Left kidney (tissue), 2 donors: Measurements from ENCODE around the gene NUP93. TPM values are rescaled to one million over a fixed set of nuclear protein-coding genes. Genes with fewer than 3 reads are reported as not detected.

Source experiments
- DNase-seq: peaks from one replicate; pipeline ENCODE4 v3.0.0-alpha.2; 2013
- polyA plus RNA-seq: library from polyadenylated mRNA; unstranded; fragments of 120-200 nt; gene quantifications from one replicate; pipeline ENCODE4 v1.2.1, GENCODE V29; 2013; ENCODE audit not compliant: insufficient read length

Gene NUP93
- polyA plus RNA-seq, 1 donor, result 101 TPM

GRCh38 chr16:56815721-56816120 lies 85.8 kb downstream of the NUP93 start:
- no peak for DNase-seq

GRCh38 chr16:56817056-56817455 lies 87.1 kb downstream of the NUP93 start:
- DNase-seq, result no peak

DNA sequence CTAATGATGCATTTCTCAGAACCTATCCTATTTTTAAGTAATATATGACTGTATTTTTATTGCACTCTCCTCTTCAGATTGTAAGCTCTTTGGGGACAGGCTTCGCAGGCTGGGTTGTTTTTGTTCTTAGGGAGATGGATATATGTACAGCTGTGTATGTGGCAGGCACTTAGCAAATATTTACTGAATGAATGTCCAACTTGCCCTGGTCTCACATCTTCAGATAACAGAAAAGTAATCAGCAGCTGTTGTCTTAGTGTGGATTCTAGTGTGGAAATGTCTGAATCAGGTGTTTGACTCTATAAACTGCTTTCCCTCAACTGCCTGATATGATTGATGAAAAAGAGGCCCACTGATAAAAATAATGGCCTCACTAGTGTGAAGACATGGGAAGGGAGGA lies 88.0 kb downstream of the NUP93 start:
- DNase-seq, result no peak

GRCh38 chr16:56823081-56823733 lies 93.3 kb downstream of the NUP93 start:
- no peak for DNase-seq

GRCh38 chr16:56824331-56824730 lies 94.4 kb downstream of the NUP93 start:
- no peak for DNase-seq

DNA sequence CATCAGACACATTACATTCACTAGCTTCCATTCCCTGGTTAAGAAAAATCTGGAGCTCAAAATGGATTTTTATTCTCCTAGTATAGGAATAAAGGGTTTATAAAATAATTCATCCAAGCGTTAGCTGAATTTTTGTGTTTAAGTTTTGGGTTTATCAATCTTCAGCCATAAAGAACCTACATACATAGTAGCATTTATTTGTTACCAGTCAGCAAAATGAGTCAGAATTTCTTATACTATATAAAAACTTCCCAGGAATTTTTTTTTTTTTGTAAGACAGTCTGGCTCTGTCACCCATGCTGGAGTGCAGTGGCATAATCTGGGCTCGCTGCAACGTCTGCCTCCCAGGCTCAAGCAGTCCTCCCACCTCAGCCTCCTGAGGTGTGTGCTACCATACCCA lies 94.9 kb downstream of the NUP93 start:
- DNase-seq, result no peak

- DNase-seq, result no peak
These were observed 95.9 kb downstream of the NUP93 start for GRCh38 chr16:56825826-56826225.

GRCh38 chr16:56828647-56829046 lies 98.7 kb downstream of the NUP93 start:
- DNase-seq, result no peak

GRCh38 chr16:56830669-56831068 lies 100.7 kb downstream of the NUP93 start:
- no peak for DNase-seq

- DNase-seq, result no peak
These were observed 102.8 kb downstream of the NUP93 start for GRCh38 chr16:56832768-56833167.

GRCh38 chr16:56833243-56833970 lies 103.5 kb downstream of the NUP93 start:
- DNase-seq, result no peak

- no peak for DNase-seq
These were observed 105.4 kb downstream of the NUP93 start for GRCh38 chr16:56835320-56835719.

DNA sequence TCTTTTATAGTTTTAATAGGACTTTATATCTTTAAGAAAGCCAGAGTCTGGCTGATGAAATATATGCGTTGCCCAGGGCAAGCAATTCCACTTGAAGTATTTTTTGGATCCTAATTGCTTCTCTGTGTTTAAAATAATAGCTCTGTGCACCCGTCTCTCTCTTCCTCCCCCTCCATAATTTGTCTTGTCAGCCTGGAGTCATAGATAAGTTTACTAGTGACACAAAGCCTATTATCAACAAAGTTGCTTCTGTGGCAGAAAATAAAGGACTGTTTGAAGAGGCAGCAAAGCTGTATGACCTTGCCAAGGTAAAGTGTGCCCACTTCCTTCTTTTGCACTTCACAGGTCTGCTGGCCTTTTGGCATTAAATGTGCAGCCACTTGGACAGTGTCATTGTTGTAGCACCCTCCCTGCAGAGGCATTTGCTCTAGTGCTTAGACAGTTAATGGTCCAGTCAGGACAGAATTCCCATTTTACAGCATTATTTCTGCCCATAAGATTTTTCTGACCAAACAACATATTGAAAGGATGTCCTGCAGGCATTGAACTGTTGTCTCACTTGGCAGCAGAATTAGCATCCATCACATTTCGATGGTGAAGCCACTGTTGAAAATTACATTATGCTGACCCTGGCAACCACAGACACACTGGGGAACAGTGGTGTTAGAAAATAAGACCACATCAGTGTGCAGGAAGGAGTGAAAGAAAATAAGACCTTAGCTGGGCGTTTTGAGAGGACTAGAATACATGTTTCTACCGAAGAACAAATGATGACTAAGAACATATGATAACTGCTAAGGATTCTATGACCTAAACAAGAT lies 106.7 kb downstream of the NUP93 start:
- DNase-seq, result no peak

DNA sequence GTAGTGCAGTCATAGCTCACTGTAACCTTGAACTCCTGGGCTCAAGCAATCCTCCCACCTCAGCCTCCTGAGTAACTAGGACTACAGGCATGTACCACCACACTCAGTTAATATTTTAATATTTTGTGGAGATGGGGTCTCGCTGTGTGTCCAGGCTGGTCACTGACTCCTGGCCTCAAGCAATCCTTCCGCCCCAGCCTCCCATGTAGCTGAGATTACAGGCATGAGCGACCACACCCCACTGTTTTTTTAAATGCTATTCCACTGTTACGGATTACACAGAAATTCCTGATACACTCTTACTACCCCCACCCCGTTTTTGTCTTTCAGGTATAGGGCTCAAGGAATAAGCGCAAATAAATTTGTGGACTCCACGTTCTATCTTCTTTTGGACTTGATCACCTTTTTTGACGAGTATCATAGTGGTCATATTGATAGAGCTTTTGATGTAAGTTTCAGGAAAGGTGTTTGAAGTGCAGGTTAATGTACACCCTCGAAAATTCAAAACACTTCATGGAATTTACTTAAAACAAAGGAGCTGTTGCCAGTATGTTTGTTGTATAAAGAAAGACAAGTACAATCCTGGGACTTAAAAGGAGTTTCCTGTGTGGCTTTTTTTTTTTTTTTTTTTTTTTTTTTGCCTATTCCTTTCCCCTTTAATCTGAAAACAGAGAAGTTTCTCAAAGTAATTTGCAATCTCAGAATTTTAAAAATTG lies 108.9 kb downstream of the NUP93 start:
- no peak for DNase-seq

- no peak for DNase-seq
These were observed 111.3 kb downstream of the NUP93 start for GRCh38 chr16:56841233-56841632.

DNA sequence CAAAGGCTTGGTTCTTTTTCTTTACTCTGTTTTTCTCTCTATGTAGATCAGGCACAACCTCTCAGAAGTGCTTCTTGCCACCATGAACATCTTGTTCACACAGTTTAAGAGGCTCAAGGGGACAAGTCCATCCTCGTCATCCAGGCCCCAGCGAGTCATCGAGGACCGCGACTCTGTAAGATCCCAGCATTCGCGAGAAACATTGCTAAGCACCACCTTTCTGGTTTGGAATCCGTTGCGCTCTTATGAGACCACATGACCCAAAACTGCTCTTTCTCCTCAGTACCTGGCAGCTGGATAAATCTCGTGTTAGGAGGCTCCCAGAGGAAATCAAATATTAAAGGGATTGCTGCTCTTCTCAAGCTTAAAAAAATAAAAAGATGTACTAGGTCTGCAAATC lies 111.7 kb downstream of the NUP93 start:
- no peak for DNase-seq

DNA sequence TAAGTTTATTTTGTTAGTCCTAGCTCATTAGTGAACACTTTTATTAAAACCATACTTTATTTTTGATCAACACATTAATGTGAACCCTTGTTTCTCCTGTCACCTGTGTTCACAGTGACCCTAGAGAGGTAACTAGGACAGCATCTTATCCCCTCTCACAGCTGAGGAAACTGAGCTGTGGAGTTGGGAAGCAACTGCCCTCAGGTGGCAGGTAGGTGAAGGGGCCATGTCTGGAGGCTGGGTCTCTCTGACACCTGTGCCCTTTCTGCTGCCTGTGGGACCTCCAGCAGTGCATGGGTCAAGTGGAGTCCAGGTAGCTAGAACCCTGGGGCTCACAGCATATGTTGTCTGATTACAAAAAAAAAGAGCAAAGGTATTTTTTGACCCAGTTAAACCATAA lies 112.2 kb downstream of the NUP93 start:
- DNase-seq, result no peak

DNA sequence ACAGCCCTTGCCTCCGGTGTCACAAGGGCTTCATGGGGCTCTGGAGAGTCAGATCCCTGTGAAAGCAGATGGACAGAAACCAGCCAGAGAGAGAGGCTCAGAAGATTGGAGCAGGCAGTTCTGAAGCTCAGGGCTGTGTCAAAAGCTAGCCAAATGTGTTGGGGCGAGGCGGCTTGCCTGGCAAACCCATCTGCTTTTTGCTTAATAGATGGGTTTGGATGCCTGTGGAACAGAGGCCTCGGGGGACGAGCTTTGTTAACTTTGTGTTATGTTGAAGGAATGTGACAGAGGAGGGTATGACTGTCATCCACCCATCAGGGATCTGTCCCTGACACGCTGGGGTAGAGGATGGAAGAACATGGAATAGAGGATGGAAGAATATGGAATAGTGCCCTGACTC lies 114.1 kb downstream of the NUP93 start:
- DNase-seq, result no peak

DNA sequence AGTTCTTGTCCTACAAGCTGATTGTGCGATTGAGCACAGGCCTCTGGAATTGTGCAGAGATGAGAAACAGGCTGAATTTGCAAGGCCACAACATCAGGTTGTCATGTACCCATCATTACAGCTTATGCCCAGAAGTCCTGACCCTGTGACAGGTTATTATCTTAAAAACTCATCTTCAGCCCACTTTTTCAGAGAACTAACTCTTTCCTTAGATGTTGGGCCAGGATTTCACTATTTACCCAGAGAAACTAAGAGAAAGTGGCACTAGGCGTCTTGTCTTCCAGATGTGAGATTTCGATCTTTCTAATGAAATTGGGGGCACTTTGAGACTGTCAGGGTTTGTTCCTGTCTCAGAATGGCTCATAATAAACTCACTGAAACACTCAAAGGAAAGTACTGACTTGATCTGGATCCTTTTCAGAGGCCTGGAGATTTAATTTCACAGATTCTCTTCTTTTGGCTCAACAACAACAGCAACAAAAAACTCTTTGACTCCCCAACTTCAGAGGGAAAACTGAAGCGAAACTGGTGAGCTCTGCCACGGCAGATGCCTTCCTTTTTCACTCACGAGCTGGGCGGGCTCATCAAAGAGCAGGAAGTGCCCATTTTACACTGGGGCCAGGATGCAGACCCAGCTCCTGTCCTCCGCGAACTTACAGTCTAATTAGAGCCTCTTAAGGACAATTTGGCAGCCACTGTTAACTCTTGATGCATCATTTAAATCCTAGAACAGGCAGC lies 117.4 kb downstream of the NUP93 start:
- no peak for DNase-seq

- DNase-seq, result no peak
These were observed 118.4 kb downstream of the NUP93 start for GRCh38 chr16:56848029-56848936.
